ENCODE results near the gene RAB17.
"Not testable (repeated sequence)": the region's sequence is repeated elsewhere in the genome, so short reads cannot be mapped to it uniquely, and the experiment has no call there.

The RAB17 gene

DNA sequence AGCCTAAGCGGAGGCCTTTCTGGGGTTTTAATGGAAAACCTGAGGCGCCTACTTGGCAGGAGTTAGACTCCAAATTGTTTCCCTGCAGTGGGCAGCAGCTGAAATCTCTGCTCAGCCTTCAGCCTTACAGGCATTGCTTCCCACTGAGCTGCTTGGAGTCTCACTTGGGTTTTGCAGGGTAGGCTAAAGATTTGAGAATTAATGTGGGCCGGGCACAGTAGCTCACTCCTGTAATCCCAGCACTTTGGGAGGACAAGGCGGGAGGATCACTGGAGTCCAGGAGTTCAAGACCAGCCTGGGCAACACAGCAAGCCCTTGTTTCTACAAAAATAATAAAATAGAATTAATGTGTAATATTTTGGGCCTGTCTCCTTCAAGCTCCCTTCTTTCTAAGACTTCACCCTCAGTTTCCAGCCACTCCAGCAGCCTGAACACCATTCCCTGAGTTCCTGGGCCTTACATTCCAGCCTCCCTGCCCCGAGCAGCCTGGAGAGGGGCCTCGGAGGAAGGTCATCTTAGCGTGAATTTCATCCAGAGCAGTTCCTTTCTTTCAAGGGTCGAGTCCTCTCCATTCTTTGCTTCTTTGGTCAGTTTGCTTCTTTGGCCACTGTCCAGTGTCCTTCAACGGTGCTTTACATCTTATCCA lies 9.1 kb upstream of the RAB17 start:
- Histone ChIP-seq H3K4me1 (ENCODE audit: control insufficient read depth in 1 of 2, insufficient read depth in 2 of 2, low read length in 2 of 2) (peaks cover 10 to 29% of the 10 kb centered on the region in 2 donors), H3K27me3 (ENCODE audit: control insufficient read depth in 1 of 2, insufficient read depth in 2 of 2, low read length in 2 of 2) (no peaks in the 10 kb centered on the region), H3K4me3 (ENCODE audit: low read depth in 1 of 2, low read length in 2 of 2) (no peak overlapping the region), H3K9me3 (ENCODE audit: control insufficient read depth in 1 of 2, low read length in 2 of 2) (no peaks in the 10 kb centered on the region), H3K36me3 (ENCODE audit: control insufficient read depth in 1 of 2, insufficient read depth in 2 of 2, low read length in 2 of 2) (no peaks in the 10 kb centered on the region), H3K27ac (ENCODE audit: low read depth, low read length) (no peak overlapping the region), H3K9ac (ENCODE audit: low read depth in 1 of 2, low read length in 2 of 2) (no peak overlapping the region)

DNA sequence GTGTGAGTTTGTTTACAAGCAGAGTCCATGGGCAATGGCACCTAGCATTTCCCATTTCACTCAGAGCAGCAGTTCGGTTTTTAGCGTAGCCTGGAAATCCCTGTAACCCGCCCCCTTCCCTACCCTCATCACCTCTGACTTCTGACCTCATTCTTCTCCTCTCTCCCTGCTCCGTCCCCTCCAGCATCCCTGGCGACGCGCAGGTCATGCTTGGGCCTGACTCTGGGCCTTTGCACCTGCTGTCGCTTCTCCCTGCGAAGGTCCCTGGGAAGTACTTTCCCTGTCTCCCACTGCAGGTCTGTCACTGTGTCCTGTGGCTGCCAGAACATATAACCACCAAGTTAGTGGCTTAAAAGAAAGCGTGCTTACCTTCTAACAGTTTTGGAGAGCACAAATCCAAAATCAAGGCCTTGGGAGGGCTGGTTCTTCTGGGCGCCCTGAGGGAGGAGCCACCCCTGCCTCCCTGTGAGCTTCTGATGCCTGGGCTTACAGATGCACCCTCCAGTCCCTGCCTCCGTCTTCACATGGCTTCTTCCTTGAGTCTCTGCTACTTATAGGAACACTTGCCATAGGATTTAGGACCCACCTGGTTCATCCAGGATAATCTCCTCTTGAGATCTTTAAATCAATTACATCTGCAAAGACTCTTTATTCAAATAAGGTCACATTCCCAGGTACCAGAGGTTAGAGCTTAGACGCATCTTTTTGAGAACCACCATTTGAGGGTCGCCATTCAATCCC lies 8.1 kb upstream of the RAB17 start:
- peaks cover 13 to 30% of the 10 kb centered on the region in 2 donors for H3K4me1 ChIP-seq (ENCODE audit: control insufficient read depth in 1 of 2, insufficient read depth in 2 of 2, low read length in 2 of 2)
- no peak overlapping the region for H3K27ac ChIP-seq (ENCODE audit: low read depth, low read length)
- H3K4me3 ChIP-seq (ENCODE audit: low read depth in 1 of 2, low read length in 2 of 2), result no peak overlapping the region
- H3K9me3 ChIP-seq (ENCODE audit: control insufficient read depth in 1 of 2, low read length in 2 of 2), result no peaks in the 10 kb centered on the region
- H3K27me3 ChIP-seq (ENCODE audit: control insufficient read depth in 1 of 2, insufficient read depth in 2 of 2, low read length in 2 of 2), result no peaks in the 10 kb centered on the region
- no peaks in the 10 kb centered on the region for H3K36me3 ChIP-seq (ENCODE audit: control insufficient read depth in 1 of 2, insufficient read depth in 2 of 2, low read length in 2 of 2)
- H3K9ac ChIP-seq (ENCODE audit: low read depth in 1 of 2, low read length in 2 of 2), result no peak overlapping the region

GRCh38 chr2:237597196-237598145 lies 6.9 kb upstream of the RAB17 start:
- no peak overlapping the region for H3K27ac ChIP-seq (ENCODE audit: low read depth, low read length)

GRCh38 chr2:237596520-237597195 lies 6.1 kb upstream of the RAB17 start:
- Histone ChIP-seq H3K4me3 (ENCODE audit: low read depth in 1 of 2, low read length in 2 of 2) (no peak overlapping the region), H3K9me3 (ENCODE audit: control insufficient read depth in 1 of 2, low read length in 2 of 2) (no peaks in the 10 kb centered on the region), H3K27ac (ENCODE audit: low read depth, low read length) (no peak overlapping the region), H3K9ac (ENCODE audit: low read depth in 1 of 2, low read length in 2 of 2) (no peak overlapping the region), H3K36me3 (ENCODE audit: control insufficient read depth in 1 of 2, insufficient read depth in 2 of 2, low read length in 2 of 2) (no peaks in the 10 kb centered on the region), H3K4me1 (ENCODE audit: control insufficient read depth in 1 of 2, insufficient read depth in 2 of 2, low read length in 2 of 2) (peaks cover 9 to 23% of the 10 kb centered on the region in 2 donors), H3K27me3 (ENCODE audit: control insufficient read depth in 1 of 2, insufficient read depth in 2 of 2, low read length in 2 of 2) (no peaks in the 10 kb centered on the region)

More at GRCh38 chr2:237597196-237598145, 6.9 kb upstream of the RAB17 start:
- H3K36me3 ChIP-seq (ENCODE audit: control insufficient read depth in 1 of 2, insufficient read depth in 2 of 2, low read length in 2 of 2), result no peaks in the 10 kb centered on the region
- H3K9ac ChIP-seq (ENCODE audit: low read depth in 1 of 2, low read length in 2 of 2), result no peak overlapping the region
- no peaks in the 10 kb centered on the region for H3K9me3 ChIP-seq (ENCODE audit: control insufficient read depth in 1 of 2, low read length in 2 of 2)
- H3K4me1 ChIP-seq (ENCODE audit: control insufficient read depth in 1 of 2, insufficient read depth in 2 of 2, low read length in 2 of 2), result peaks cover 9 to 24% of the 10 kb centered on the region in 2 donors
- no peaks in the 10 kb centered on the region for H3K27me3 ChIP-seq (ENCODE audit: control insufficient read depth in 1 of 2, insufficient read depth in 2 of 2, low read length in 2 of 2)
- no peak overlapping the region for H3K4me3 ChIP-seq (ENCODE audit: low read depth in 1 of 2, low read length in 2 of 2)

DNA sequence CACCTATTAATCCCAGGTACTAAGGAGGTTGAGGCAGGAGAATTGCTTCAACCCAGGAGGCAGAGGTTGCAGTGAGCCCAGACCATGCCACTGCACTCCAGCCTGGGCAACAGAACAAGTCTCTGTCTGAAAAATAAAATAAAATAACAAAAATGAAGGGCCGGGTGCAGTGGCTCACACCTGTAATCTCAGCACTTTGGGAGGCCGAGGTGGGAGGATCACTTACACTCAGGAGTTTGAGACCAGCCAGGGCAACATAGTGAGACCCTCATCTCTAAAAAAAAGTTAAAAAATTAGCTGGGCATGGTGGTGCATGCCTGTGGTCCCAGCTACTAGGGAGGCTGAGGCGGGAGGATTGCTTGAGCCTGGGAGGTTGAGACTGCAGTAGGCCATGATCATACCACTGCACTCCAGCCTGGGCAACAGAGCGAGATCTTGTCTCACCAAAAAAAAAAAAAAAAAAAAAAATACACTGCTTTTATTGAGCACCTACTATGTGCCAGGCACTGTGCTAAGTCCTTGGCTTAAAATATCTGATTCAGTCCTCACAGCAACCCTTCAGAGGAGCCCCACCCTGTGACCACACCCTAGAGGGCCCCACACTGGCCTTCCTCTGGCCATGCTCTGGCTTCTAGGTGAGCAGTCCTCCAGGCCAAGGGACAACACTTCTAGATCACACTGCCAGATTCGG lies 5.4 kb upstream of the RAB17 start:
- not testable (repeated sequence) for H3K9ac ChIP-seq (ENCODE audit: low read depth in 1 of 2, low read length in 2 of 2); H3K9me3 ChIP-seq (ENCODE audit: control insufficient read depth in 1 of 2, low read length in 2 of 2); H3K36me3 ChIP-seq (ENCODE audit: control insufficient read depth in 1 of 2, insufficient read depth in 2 of 2, low read length in 2 of 2); H3K27ac ChIP-seq (ENCODE audit: low read depth, low read length); H3K27me3 ChIP-seq (ENCODE audit: control insufficient read depth in 1 of 2, insufficient read depth in 2 of 2, low read length in 2 of 2); H3K4me3 ChIP-seq (ENCODE audit: low read depth in 1 of 2, low read length in 2 of 2)
- peaks cover 9 to 27% of the 10 kb centered on the region in 2 donors for H3K4me1 ChIP-seq (ENCODE audit: control insufficient read depth in 1 of 2, insufficient read depth in 2 of 2, low read length in 2 of 2)

- Histone ChIP-seq H3K9me3 (ENCODE audit: control insufficient read depth in 1 of 2, low read length in 2 of 2) (no peaks in the 10 kb centered on the region), H3K9ac (ENCODE audit: low read depth in 1 of 2, low read length in 2 of 2) (no peak overlapping the region), H3K36me3 (ENCODE audit: control insufficient read depth in 1 of 2, insufficient read depth in 2 of 2, low read length in 2 of 2) (no peaks in the 10 kb centered on the region), H3K27me3 (ENCODE audit: control insufficient read depth in 1 of 2, insufficient read depth in 2 of 2, low read length in 2 of 2) (no peaks in the 10 kb centered on the region), H3K27ac (ENCODE audit: low read depth, low read length) (no peak overlapping the region), H3K4me3 (ENCODE audit: low read depth in 1 of 2, low read length in 2 of 2) (no peak overlapping the region), H3K4me1 (ENCODE audit: control insufficient read depth in 1 of 2, insufficient read depth in 2 of 2, low read length in 2 of 2) (peaks cover 9 to 20% of the 10 kb centered on the region in 2 donors)
Observed at GRCh38 chr2:237594514-237594871, 4.0 kb upstream of the RAB17 start.

DNA sequence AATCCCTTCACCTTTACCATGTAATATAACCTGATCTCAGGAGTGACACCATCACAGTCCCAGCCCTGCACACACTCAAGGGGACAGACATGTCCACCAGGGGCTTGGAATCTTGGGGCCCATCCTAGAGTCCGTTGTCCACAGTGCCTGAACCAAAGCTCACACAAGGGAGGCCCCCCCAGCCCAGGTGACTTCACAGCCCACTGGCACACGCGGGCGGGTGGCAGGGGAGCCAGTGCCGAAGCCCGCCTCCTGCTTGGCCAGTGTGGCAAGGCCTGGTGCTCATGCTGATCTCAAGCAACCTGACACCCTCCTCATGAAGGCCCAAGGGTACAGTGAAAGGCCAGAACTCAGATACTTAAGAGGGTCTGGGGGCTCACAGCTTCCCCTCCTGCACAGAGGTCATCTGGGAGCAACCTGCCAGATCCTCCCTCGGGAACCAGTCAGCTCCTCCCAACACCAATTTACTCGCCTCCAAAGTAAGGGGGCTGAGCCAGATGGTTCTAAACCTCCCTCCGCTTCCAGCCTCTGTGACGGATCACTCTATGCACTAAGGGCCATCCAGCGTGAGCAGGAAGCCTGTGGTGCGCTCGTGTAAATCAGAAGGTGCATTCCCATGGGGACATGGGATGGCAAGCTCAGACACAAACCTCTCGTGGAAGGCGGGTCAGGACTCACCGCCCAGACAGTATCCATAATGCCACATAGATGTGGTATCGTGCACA lies 3.2 kb upstream of the RAB17 start:
- no peaks in the 10 kb centered on the region for H3K9me3 ChIP-seq (ENCODE audit: control insufficient read depth in 1 of 2, low read length in 2 of 2)
- no peak overlapping the region for H3K4me3 ChIP-seq (ENCODE audit: low read depth in 1 of 2, low read length in 2 of 2)
- no peak overlapping the region for H3K9ac ChIP-seq (ENCODE audit: low read depth in 1 of 2, low read length in 2 of 2)
- H3K27ac ChIP-seq (ENCODE audit: low read depth, low read length), result no peak overlapping the region
- peaks cover 9 to 22% of the 10 kb centered on the region in 2 donors for H3K4me1 ChIP-seq (ENCODE audit: control insufficient read depth in 1 of 2, insufficient read depth in 2 of 2, low read length in 2 of 2)
- no peaks in the 10 kb centered on the region for H3K27me3 ChIP-seq (ENCODE audit: control insufficient read depth in 1 of 2, insufficient read depth in 2 of 2, low read length in 2 of 2)
- no peaks in the 10 kb centered on the region for H3K36me3 ChIP-seq (ENCODE audit: control insufficient read depth in 1 of 2, insufficient read depth in 2 of 2, low read length in 2 of 2)

- Histone ChIP-seq H3K9ac (ENCODE audit: low read depth in 1 of 2, low read length in 2 of 2) (no peak overlapping the region), H3K27me3 (ENCODE audit: control insufficient read depth in 1 of 2, insufficient read depth in 2 of 2, low read length in 2 of 2) (no peaks in the 10 kb centered on the region), H3K4me3 (ENCODE audit: low read depth in 1 of 2, low read length in 2 of 2) (no peak overlapping the region), H3K9me3 (ENCODE audit: control insufficient read depth in 1 of 2, low read length in 2 of 2) (no peaks in the 10 kb centered on the region), H3K36me3 (ENCODE audit: control insufficient read depth in 1 of 2, insufficient read depth in 2 of 2, low read length in 2 of 2) (no peaks in the 10 kb centered on the region), H3K4me1 (ENCODE audit: control insufficient read depth in 1 of 2, insufficient read depth in 2 of 2, low read length in 2 of 2) (peaks cover 9 to 22% of the 10 kb centered on the region in 2 donors), H3K27ac (ENCODE audit: low read depth, low read length) (no peak overlapping the region)
Observed at GRCh38 chr2:237593036-237593435, 2.5 kb upstream of the RAB17 start.

DNA sequence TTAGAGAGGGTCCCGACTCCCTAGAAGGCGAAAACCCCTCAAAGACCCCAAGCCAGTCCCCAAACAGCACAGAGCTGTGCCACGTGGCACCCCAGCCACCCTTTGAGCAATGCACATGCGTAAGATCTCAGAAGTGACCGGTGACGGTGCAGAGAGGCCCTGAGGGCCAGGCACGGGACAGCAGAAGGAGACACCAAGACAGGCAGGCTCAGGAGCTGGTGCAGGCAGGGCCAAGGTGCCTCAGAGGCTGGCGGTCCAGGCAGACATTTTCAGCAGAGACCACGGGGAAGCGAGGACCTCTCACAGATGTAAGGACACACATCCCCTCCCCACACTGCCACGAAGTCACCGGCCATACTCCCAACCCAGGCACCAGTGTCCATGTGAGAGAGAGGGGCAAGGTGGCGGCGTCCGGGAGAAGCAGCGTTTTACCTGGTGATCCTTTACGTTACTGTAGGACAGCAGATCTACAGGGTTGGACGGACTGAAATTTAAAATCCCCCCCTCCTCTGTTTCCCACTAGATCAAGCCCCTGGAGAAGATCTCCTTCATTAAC lies 2.0 kb upstream of the RAB17 start:
- H3K27ac ChIP-seq (ENCODE audit: low read depth, low read length), result no peak overlapping the region
- H3K27me3 ChIP-seq (ENCODE audit: control insufficient read depth in 1 of 2, insufficient read depth in 2 of 2, low read length in 2 of 2), result no peaks in the 10 kb centered on the region
- peaks cover 9 to 22% of the 10 kb centered on the region in 2 donors for H3K4me1 ChIP-seq (ENCODE audit: control insufficient read depth in 1 of 2, insufficient read depth in 2 of 2, low read length in 2 of 2)
- H3K36me3 ChIP-seq (ENCODE audit: control insufficient read depth in 1 of 2, insufficient read depth in 2 of 2, low read length in 2 of 2), result no peaks in the 10 kb centered on the region
- no peak overlapping the region for H3K9ac ChIP-seq (ENCODE audit: low read depth in 1 of 2, low read length in 2 of 2)
- no peak overlapping the region for H3K4me3 ChIP-seq (ENCODE audit: low read depth in 1 of 2, low read length in 2 of 2)
- no peaks in the 10 kb centered on the region for H3K9me3 ChIP-seq (ENCODE audit: control insufficient read depth in 1 of 2, low read length in 2 of 2)

All from duodenal mucosa (tissue), 2 donors.